ENCODE data around the gene PEAK1.
"Not testable (repeated sequence)": the region's sequence is repeated elsewhere in the genome, so short reads cannot be mapped to it uniquely, and the experiment has no call there.

Gene PEAK1

GRCh38 chr15:77209221-77209620 is 210.7 kb downstream of the PEAK1 start:
- DNase-seq: no peak

- no peak for DNase-seq
These were observed 211.7 kb downstream of the PEAK1 start for GRCh38 chr15:77208241-77208640.

GRCh38 chr15:77201665-77202064 is 218.2 kb downstream of the PEAK1 start:
- DNase-seq: no peak

- no peak for DNase-seq
These were observed 223.5 kb downstream of the PEAK1 start for GRCh38 chr15:77196381-77196780.

- DNase-seq: no peak
These were observed 224.3 kb downstream of the PEAK1 start for GRCh38 chr15:77195586-77195985.

- no peak for DNase-seq
These were observed 227.5 kb downstream of the PEAK1 start for GRCh38 chr15:77192451-77192850.

GRCh38 chr15:77191230-77191834 is 228.6 kb downstream of the PEAK1 start:
- DNase-seq: no peak

- no peak for DNase-seq
These were observed 232.0 kb downstream of the PEAK1 start for GRCh38 chr15:77187751-77188464.

GRCh38 chr15:77186594-77187011 is 233.3 kb downstream of the PEAK1 start:
- no peak for DNase-seq

- no peak for DNase-seq
These were observed 234.6 kb downstream of the PEAK1 start for GRCh38 chr15:77185242-77185785.

- DNase-seq: not testable (repeated sequence)
These were observed 235.6 kb downstream of the PEAK1 start for GRCh38 chr15:77184352-77184751.

- DNase-seq: no peak
These were observed 236.8 kb downstream of the PEAK1 start for GRCh38 chr15:77183066-77183465.

- no peak for DNase-seq
These were observed 238.4 kb downstream of the PEAK1 start for GRCh38 chr15:77181305-77182074.

- DNase-seq: no peak
These were observed 239.1 kb downstream of the PEAK1 start for GRCh38 chr15:77180757-77181156.

- DNase-seq: no peak
These were observed 239.6 kb downstream of the PEAK1 start for GRCh38 chr15:77180270-77180669.

- DNase-seq: no peak
These were observed 240.3 kb downstream of the PEAK1 start for GRCh38 chr15:77179541-77179998.

GRCh38 chr15:77178411-77178810 is 241.5 kb downstream of the PEAK1 start:
- no peak for DNase-seq

- DNase-seq: not testable (repeated sequence)
These were observed 243.8 kb downstream of the PEAK1 start for GRCh38 chr15:77176148-77176547.

- no peak for DNase-seq
These were observed 246.4 kb downstream of the PEAK1 start for GRCh38 chr15:77173487-77173886.

- no peak for DNase-seq
These were observed 248.5 kb downstream of the PEAK1 start for GRCh38 chr15:77171221-77171967.

GRCh38 chr15:77168616-77169015 is 251.3 kb downstream of the PEAK1 start:
- DNase-seq: no peak

- no peak for DNase-seq
These were observed 251.8 kb downstream of the PEAK1 start for GRCh38 chr15:77168141-77168540.

GRCh38 chr15:77167406-77167805 is 252.5 kb downstream of the PEAK1 start:
- no peak for DNase-seq
